Measurements from ENCODE around the gene C3orf33. TPM values are rescaled to one million over a fixed set of nuclear protein-coding genes. Genes with fewer than 3 reads are reported as not detected.

C3orf33 gene
- total and polyA plus RNA-seq, 2 of the 13 experiments (the other 11 are each of a cell fraction or from before 2014, with no cell fraction given) = 9.2 to 12.6 TPM

DNA sequence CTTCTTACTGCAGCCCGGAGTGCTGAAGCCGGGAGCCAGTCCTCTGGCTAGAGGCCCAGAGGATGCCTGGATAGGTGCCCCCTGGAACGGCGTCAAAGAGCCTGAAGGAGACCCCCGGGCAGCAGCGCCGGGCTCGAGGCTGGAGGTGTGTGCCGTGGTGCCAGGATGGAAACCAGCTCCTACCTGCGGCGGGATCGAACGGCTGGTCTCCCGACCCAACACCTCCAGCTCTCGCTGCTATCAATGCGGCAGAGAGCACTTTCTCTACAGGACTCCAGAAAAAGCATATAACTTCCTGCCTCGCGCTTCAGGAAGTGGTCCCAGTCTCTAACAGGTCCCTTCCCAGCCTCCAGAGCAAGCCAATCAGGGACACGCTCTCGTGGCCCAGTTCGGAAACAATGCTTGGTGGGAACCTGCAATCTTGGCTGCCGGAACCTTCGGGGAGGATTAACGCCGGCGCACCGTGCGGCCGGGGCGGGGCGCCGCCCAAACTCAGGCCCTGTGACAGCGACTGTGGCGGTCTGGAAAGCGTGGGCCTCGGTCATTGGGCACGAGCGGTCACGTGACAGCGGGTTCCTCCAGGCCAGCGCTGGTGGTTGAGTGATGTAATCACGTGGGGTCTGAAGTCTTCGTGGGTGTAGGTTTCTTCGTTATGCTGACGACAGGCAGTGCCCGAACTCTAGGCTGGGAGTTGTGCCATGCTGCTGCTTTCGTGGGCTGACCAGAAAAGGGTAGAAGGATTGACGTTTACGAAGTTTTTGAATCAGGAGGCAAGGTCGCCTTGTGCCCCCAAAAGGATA lies 48.3 kb upstream of the C3orf33 start, which contains the start of gene SLC33A1 (continued):
- TF ChIP-seq REST (IDR thresholded peaks at IDR 0.05; ENCODE audit: borderline replicate concordance in 1 of 2, low read depth in 1 of 2, low read length in 2 of 2) = 0 out of 4 replicates have a peak, but pooled peaks of 1 of the 2 experiments have one; percentile 30
- TF ChIP-seq ZBTB46 (CRISPR knock-in tag; IDR thresholded peaks at IDR 0.05; ENCODE audit: borderline replicate concordance) = peak; percentile 82; the same call in 1 of the 2 replicates
- no peak for TF ChIP-seq ZNF790 (CRISPR knock-in tag; IDR thresholded peaks at IDR 0.05; ENCODE audit: borderline replicate concordance)
- peak; percentile 91 for TF ChIP-seq TAF15 (IDR thresholded peaks at IDR 0.05; ENCODE audit: low read depth, low read length, poor library complexity, severe bottlenecking)
- TF ChIP-seq ZNF597 (CRISPR knock-in tag; IDR thresholded peaks at IDR 0.05) = no peak
- TF ChIP-seq, protein P1, sequence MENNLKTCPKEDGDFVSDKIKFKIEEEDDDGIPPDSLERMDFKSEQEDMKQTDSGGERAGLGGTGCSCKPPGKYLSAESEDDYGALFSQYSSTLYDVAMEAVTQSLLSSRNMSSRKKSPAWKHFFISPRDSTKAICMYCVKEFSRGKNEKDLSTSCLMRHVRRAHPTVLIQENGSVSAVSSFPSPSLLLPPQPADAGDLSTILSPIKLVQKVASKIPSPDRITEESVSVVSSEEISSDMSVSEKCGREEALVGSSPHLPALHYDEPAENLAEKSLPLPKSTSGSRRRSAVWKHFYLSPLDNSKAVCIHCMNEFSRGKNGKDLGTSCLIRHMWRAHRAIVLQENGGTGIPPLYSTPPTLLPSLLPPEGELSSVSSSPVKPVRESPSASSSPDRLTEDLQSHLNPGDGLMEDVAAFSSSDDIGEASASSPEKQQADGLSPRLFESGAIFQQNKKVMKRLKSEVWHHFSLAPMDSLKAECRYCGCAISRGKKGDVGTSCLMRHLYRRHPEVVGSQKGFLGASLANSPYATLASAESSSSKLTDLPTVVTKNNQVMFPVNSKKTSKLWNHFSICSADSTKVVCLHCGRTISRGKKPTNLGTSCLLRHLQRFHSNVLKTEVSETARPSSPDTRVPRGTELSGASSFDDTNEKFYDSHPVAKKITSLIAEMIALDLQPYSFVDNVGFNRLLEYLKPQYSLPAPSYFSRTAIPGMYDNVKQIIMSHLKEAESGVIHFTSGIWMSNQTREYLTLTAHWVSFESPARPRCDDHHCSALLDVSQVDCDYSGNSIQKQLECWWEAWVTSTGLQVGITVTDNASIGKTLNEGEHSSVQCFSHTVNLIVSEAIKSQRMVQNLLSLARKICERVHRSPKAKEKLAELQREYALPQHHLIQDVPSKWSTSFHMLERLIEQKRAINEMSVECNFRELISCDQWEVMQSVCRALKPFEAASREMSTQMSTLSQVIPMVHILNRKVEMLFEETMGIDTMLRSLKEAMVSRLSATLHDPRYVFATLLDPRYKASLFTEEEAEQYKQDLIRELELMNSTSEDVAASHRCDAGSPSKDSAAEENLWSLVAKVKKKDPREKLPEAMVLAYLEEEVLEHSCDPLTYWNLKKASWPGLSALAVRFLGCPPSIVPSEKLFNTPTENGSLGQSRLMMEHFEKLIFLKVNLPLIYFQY (CRISPR knock-in tag; IDR thresholded peaks at IDR 0.05; ENCODE audit: borderline replicate concordance) = peak; percentile 97
- TF ChIP-seq GMEB1 (CRISPR knock-in tag; IDR thresholded peaks at IDR 0.05; ENCODE audit: borderline replicate concordance) = peak; percentile 93
- TF ChIP-seq EP300 (IDR thresholded peaks at IDR 0.05; ENCODE audit: low read depth in 2 of 2, low read length in 2 of 2) = peak in 1 of 2 experiments; percentile 61; a peak in 1 of 4 replicates
- TF ChIP-seq EP300 (CRISPR knock-in tag; IDR thresholded peaks at IDR 0.05; ENCODE audit: borderline replicate concordance) = peak; percentile 74; the same call in 1 of the 2 replicates
- TF ChIP-seq ZSCAN31 (CRISPR knock-in tag; IDR thresholded peaks at IDR 0.05; ENCODE audit: low read depth) = peak; percentile 93
- peak; percentile 95 for TF ChIP-seq ZNF335 (CRISPR knock-in tag; IDR thresholded peaks at IDR 0.05)
- TF ChIP-seq ZNF547 (CRISPR knock-in tag; IDR thresholded peaks at IDR 0.05) = peak; percentile 64; the same call in 1 of the 2 replicates
- 0 out of 2 replicates have a peak, but pooled peaks have one; percentile 50 for TF ChIP-seq SMAD9 (CRISPR knock-in tag; IDR thresholded peaks at IDR 0.05)

All from HepG2 (cell line).